NOMO-1 treated with DMSO at 0.1 percent for 48 hours (cell line): ENCODE measurements around the gene FN3K.

Source experiments
- DNase-seq: peaks from one replicate; lab custom pipeline; 2025; ENCODE audit not compliant: unreplicated experiment; lab: John Stamatoyannopoulos, UW

Gene FN3K

GRCh38 chr17:82734987-82735866 lies at the start of gene FN3K:
Gene FN3K, plus strand, starts transcription at chr17:82735615. Its CDS starts 22 bp downstream, at chr17:82735637.
- peak; percentile 36 for DNase-seq

- no peak for DNase-seq
These were observed 48.8 kb upstream of the FN3K start for GRCh38 chr17:82686366-82687324.

DNA sequence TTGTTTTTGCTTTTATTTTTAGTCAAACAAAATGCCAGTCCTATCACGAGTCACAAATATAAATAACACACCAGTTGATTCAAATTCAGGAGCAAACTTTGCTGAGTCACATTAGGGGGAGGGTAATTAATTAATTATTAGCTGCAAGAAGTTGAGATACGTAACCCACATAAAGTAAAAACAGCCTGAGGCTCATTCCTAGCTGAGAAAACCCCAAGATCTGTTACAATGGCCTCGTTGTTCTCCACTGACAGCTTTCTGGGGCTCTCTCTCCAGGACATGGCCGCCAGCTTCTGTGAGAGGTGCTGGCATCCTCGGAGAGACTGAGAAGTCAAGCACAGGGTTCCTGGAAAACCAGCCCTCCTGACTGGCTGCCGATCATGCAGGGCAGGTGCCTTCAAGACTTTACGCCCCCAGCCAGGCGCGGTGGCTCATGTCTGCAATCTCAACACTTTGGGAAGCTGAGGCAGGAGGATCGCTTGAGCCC lies 48.0 kb upstream of the FN3K start:
- no peak for DNase-seq

- DNase-seq, result no peak
These were observed 47.5 kb upstream of the FN3K start for GRCh38 chr17:82687871-82688270.

DNA sequence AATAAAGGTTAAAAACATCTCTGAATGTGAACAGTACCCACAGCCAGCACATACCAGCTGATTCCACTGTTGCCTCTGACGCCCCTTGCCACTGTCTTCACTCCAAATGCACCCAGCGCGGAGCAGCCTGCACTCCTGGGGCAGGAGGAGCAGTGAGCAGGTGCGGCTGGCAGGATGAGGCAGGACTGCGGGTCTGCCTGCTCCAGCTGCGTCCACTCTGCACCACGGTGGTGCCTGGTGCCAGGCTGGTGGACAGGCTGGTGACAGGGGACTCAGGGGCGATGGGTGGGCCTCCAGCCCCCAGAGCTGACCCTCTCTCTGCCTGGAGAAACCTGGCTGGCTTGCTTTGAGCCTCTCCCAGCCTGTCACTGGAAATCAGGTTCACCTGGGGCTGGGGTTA lies 46.3 kb upstream of the FN3K start:
- no peak for DNase-seq

DNA sequence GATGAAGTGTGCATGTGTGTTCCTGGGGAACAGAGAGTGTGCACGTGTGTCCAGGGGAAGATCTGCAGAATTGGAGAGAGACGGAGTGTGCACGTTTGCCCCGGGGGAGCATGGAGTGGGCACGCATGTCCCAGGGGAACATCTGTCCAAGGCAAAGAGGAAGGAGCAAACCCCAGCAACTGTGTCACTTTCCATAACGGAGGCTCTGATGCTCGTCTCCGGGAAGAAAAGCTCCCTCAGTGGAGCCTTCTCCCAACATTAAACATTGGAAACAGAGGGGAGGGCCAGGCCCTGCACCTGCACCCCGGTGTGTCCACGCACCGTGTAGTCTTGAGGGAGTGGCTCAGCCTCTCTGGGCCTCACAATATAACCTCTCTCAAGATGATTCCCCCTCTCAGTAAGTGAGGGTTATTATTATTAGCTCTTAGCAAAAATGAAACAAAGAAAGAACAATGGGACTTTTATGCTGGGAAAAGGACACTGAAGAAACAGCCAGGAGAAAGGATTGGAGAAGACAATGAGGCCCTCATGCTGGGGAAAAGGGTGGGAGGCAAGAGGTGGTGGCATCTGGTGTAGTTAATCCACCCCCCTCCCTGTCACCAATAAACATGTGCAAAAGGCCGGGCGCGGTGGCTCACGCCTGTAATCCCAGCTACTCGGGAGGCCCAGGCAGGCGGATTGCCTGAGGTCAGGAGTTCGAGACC lies 44.5 kb upstream of the FN3K start:
- no peak for DNase-seq

DNA sequence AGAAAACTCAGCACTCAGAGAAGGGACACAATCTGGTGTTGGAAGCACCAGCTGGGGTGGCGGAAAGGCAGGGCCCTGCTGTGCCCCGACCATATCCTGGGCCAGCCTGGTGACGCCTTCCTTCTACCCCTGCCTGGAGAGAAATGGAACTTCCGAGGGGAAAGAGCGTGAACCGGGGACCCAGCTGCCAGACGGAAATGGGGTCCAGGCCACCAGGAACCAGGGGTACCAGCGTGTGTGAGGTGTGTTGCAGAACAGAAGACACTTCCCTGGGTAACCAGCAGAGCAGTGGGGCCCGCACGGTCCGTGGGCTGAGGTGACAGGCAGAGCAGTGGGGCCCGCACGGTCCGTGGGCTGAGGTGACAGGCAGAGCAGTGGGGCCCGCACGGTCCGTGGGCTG lies 43.7 kb upstream of the FN3K start:
- DNase-seq, result no peak

DNA sequence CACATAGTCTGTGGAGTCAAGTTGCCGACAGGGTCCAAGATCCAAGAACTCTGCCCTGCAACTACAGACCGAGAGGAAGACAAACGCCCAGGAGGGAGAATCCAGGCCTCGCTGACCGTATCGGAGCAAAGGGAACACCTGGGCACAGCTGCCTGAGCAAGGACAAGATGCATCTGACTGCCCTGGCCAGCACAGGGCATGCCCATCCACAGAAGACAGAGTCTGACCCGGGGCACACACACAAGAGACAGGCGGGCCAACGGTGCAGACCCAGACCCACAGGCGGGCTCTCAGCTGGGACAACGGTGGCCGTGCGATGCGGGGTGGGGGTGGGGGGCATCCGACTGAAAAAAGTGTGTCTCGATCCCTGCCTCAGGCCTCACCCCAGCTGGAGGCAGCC lies 43.1 kb upstream of the FN3K start:
- DNase-seq, result no peak

DNA sequence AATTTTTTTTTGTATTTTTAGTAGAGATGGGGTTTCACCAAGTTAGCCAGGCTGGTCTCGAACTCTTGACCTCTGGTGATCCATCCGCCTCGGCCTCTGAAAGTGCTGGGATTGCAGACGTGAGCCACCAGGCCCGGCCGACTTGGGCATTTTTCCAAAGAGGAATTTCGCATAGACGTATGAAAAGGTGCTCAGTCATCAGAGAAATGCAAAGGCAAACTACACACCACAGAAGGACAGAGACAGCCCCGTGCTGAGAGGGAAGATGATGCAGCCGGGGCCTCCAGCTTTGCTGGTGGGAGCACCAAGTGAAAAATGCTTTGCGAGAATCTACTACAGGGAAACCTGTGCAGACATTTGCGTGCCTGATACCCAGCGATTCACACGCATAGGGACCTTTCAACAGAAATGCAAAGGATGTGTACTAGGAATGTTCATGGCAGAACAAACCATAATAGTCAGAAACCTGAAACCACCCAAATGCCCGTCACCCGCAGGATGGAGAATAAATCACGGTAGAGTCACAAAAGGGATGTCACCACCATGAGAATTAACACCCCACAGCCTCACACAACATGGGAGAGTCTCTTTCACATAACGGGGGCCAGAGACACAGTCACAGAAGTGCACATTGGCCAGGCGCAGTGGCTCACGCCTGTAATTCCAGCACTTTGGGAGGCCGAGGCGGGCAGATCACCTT lies 42.1 kb upstream of the FN3K start:
- DNase-seq, result no peak

GRCh38 chr17:82694647-82695046 lies 40.8 kb upstream of the FN3K start:
- no peak for DNase-seq

GRCh38 chr17:82696259-82696658 lies 39.2 kb upstream of the FN3K start:
- DNase-seq, result no peak

DNA sequence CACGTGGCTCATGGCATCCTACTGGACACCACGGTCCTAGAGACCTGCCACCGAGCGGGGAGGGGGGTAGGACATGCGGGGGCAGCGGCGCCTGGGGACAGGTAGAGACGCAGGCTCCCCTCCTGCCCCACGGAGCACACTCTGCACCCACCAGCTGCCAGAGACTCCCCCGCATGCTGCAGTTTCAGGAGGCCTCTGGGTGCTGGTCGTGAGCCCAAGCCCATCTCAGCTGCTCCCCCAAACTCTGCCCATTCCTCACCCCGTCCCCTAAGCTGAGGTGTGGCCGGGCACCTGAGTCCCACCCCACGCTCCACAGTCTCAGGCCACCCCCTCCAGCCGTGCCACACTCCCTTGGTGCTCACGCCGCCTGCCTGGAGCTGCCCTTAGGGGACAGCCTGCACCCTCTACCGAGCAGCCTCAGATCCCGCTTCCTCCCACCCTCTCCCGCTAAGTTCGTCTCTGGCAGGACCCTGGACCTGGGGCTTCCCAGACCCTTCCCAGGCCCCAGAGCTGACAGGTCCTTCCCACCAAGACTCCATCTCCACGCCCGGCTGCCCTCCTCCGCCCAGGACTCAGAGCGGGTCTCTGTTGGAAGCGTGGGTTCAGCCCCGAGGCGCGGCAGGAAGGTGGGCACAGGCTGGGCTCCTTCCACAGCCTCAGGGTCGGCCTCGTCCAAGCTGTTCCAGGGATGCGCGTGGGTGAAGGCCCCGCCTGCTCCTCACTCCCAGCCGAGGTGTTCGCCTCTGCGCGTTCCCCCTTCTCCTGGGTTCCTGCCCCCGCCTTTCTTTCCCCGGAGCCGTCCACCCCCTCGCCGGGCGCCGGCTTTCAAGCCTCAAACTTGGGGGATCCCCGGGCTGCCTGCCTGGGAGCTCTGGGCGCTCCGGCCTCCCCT lies 38.3 kb upstream of the FN3K start:
- DNase-seq, result no peak

DNA sequence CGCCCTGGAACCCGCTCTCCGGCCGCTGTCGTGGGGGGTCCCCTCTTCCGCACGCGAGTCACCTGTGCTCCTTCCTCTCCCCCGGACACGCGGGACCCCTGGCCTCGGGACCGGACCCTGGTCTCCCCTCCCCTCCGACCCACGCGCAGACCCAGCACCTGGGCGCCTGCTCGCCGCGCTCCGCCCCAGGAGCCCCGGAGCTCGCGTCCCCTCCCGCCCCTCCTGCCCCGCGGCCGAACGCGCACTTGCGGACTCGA lies 37.7 kb upstream of the FN3K start:
- no peak for DNase-seq

DNA sequence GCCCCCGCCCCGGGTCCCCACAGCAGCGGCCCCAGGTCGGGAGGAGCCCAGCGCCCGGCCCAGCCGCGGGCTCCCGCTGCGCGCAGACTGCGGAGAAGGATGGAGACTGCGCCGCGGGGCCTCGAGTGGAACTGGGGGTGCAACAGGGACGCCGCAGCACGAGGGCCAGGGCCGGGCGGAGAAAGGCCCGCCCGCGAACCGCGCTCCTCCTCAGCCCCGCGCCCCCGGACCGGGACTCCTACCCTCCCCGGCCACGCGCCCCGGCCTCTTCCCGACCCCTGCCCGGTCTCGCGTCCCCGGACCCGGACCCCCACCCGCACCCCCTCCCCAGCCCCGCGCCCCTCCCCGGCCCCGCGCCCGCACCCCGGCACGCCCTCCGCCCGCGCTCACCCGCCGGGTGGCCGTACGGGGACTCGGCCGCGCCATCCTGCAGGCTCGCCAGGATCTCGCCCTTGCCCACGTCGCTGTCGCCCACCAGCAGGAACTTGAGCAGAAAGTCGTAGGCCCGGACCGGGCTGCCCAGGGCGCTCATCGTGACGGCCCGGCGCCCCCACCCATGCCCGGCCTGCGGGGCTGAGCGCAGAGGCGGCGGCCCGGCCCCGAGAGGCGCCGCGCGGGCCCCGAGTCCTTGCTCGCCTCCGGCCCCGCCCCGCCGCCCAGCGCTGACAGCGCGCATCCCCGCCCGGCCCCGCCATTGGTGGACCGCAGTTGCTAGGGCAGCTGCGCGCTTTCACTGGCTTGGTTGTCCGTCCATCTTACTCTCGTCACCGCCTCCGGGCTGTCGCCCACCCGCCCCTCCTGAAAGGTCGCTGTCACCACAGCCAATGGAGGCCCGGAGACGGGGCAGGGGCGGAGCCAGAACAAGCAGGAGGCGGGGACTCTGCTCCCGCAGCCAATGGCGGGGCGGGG lies 37.1 kb upstream of the FN3K start, which contains the start of gene RAB40B:
RAB40B (minus strand) TSS at position 634 of the 909 bp plus-strand sequence; CDS start at position 532, 102 bp downstream.
- peak; percentile 98 for DNase-seq

GRCh38 chr17:82698974-82699442 lies 36.4 kb upstream of the FN3K start:
- DNase-seq, result no peak

DNA sequence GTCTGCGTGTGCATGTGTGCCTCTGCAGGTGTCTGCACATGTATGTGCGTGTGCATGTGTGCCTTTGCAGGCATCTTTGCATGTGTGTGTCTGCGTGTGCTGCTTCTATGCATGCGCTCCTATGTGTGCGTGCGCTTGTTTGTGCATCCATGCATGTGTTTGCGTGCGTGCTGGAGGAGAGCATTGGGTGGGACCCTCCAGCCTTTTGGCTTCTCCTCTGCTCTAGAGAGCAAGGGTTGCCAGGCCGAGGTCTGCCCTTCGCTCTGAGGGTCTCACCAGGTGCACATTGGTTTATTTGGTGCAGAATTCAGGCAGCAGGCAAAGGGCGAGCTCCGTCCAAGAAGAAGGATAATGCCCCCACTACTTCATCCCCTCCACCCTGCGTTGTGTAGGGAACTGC lies 35.9 kb upstream of the FN3K start:
- DNase-seq, result no peak

GRCh38 chr17:82702231-82702927 lies 33.0 kb upstream of the FN3K start:
- no peak for DNase-seq
